ENCODE results near the gene NPTX1. TPM values are rescaled to one million over a fixed set of nuclear protein-coding genes. Genes with fewer than 3 reads are reported as not detected.
A peak's percentile ranks its signal among the peaks of the same experiment; 100 is the strongest.

The NPTX1 gene
- total RNA-seq, 1 donor, result under 0.01 TPM

DNA sequence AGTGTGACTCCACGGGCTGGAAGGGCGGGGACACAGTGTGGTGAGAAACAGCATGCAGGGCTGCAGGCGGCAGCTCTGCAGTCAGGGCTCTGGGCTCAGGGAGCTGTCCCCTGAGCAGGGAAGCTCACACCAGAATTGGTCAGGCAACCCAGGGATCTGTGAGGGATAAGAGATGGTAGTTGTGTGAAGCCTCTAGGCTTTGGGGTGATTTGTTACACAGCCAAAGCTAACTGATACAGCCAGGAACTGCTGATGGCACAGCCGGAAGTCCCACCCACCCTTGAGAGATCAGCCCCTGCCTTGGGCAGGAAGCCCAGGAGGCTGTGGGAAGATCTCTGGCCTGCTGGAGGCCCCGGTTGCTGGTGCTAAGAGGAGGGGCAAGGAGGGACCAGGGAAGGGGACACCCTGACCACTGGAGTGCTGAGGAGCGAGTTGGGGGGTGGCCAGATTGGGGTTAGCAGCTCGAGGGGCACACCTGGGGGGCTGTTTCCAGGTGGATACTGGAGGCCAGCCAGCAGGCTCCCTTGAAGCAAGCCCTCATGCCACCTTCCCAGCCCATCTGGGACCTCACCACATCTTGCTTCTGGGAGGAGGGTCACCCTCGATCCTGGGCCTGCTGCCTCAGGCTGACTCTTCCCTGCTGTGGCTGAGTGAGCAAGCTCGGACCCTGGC, 25.2 kb downstream of the NPTX1 start:
- H3K9me3 ChIP-seq (ENCODE audit: low read depth, low read length), result no peaks in the 10 kb centered on the region
- no peaks in the 10 kb centered on the region for H3K36me3 ChIP-seq (ENCODE audit: insufficient read depth, low read length)
- H3K79me2 ChIP-seq (ENCODE audit: insufficient read depth, low read length), result no peaks in the 10 kb centered on the region
- no peak overlapping the region for H2AFZ ChIP-seq (ENCODE audit: low read length)
- TF ChIP-seq, protein P1, sequence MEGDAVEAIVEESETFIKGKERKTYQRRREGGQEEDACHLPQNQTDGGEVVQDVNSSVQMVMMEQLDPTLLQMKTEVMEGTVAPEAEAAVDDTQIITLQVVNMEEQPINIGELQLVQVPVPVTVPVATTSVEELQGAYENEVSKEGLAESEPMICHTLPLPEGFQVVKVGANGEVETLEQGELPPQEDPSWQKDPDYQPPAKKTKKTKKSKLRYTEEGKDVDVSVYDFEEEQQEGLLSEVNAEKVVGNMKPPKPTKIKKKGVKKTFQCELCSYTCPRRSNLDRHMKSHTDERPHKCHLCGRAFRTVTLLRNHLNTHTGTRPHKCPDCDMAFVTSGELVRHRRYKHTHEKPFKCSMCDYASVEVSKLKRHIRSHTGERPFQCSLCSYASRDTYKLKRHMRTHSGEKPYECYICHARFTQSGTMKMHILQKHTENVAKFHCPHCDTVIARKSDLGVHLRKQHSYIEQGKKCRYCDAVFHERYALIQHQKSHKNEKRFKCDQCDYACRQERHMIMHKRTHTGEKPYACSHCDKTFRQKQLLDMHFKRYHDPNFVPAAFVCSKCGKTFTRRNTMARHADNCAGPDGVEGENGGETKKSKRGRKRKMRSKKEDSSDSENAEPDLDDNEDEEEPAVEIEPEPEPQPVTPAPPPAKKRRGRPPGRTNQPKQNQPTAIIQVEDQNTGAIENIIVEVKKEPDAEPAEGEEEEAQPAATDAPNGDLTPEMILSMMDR (IDR thresholded peaks at IDR 0.05; ENCODE audit: extremely low read depth, low read depth, low read length), result no peak
- no peak for DNase-seq (ENCODE audit: insufficient read length, low spot score, missing footprints)
- no peaks in the 10 kb centered on the region for H3K27me3 ChIP-seq (ENCODE audit: insufficient read depth, low read length)
- peaks cover 13% of the 10 kb centered on the region for H3K4me1 ChIP-seq (ENCODE audit: insufficient read depth, low read length)
- H3K27ac ChIP-seq (ENCODE audit: low read depth, low read length), result no peak overlapping the region
- no peaks in the 10 kb centered on the region for H4K20me1 ChIP-seq (ENCODE audit: insufficient read depth, low read length)
- no peak overlapping the region for H3K4me2 ChIP-seq (ENCODE audit: insufficient read depth, low read length)
- no peak overlapping the region for H3K4me3 ChIP-seq (ENCODE audit: insufficient read depth, low read length)

DNA sequence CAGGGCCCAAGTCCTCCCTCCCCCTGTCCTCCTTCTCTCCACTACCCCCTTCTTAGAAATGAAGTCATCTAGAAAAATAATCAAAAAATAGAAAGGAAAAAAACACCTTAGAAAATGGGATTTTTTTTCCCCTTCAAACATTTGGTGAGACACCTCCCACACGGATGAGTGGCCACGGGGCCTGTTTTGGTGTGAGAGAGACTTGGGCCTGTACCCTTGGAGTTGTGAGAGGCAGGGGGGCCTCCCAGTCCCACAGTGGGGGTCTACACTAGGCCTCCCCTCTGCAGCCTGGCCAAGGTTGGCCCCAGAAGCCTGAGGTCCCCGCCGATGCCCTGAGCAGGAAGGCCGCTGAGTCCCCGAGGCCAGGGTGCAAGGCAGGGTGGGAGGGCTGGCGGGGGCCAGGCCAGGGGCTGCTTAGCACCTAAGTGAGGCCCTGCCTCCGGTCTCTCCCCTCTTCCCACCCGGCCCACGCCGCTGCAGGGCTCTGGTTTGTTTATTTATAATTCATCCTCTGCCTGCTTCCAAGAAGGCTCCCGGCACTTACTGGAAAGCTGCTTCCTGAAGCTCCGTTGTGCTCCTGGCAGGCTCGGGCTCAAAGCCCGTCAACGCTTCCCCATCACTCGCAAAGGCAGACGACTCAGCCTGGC, 26.4 kb downstream of the NPTX1 start:
- Histone ChIP-seq H3K4me2 (ENCODE audit: insufficient read depth, low read length) (no peak overlapping the region), H3K4me1 (ENCODE audit: insufficient read depth, low read length) (peaks cover 7% of the 10 kb centered on the region), H3K79me2 (ENCODE audit: insufficient read depth, low read length) (no peaks in the 10 kb centered on the region), H3K9me3 (ENCODE audit: low read depth, low read length) (no peaks in the 10 kb centered on the region), H3K36me3 (ENCODE audit: insufficient read depth, low read length) (no peaks in the 10 kb centered on the region), H4K20me1 (ENCODE audit: insufficient read depth, low read length) (no peaks in the 10 kb centered on the region), H3K27me3 (ENCODE audit: insufficient read depth, low read length) (peaks cover 5% of the 10 kb centered on the region), H3K27ac (ENCODE audit: low read depth, low read length) (no peak overlapping the region), H2AFZ (ENCODE audit: low read length) (no peak overlapping the region), H3K4me3 (ENCODE audit: insufficient read depth, low read length) (no peak overlapping the region)
- TF ChIP-seq, protein P1 (IDR thresholded peaks at IDR 0.05; ENCODE audit: extremely low read depth, low read depth, low read length), result no peak
- peak; percentile 94 for DNase-seq (ENCODE audit: insufficient read length, low spot score, missing footprints)

DNA sequence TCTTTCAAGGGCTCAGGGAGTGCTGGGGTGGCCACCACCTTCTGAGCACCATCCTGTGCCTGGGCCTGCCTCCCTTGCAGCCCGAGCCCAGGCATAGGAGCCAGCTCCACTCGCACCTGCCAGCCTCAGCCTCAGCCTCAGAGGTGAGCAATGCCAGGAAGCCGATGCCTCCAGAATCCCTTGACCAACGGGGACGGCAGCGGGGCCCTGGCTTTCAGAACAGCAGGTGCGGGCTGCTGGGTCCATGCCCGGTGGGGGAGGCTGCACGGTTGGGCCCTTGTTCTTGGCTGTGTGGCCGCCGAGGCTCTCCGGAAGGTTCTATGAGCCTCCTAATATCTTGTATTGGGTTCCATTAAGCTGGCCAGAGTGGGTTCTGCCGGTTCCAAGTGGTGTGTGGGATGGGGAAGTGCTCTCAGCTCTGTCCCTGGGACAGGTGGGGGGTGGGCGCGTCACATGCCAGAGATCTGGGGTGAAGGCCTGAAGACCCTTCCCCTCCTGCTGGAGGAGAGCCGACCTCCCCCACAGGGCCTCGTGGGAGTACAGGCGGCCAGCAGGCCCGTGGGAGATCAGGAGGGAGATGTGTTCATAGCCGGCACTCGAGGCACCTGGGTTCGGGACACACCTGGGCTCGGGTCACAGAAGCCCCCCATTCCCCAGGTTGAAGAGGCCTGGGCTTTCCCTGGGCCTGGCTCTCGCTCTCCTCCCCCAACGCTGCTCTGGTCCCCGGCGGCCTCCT, 27.0 kb downstream of the NPTX1 start:
- peaks cover 7% of the 10 kb centered on the region for H3K4me1 ChIP-seq (ENCODE audit: insufficient read depth, low read length)
- H2AFZ ChIP-seq (ENCODE audit: low read length), result no peak overlapping the region
- H3K4me3 ChIP-seq (ENCODE audit: insufficient read depth, low read length), result no peak overlapping the region
- H4K20me1 ChIP-seq (ENCODE audit: insufficient read depth, low read length), result no peaks in the 10 kb centered on the region
- H3K79me2 ChIP-seq (ENCODE audit: insufficient read depth, low read length), result no peaks in the 10 kb centered on the region
- TF ChIP-seq, protein P1 (IDR thresholded peaks at IDR 0.05; ENCODE audit: extremely low read depth, low read depth, low read length), result no peak
- no peak overlapping the region for H3K27ac ChIP-seq (ENCODE audit: low read depth, low read length)
- H3K27me3 ChIP-seq (ENCODE audit: insufficient read depth, low read length), result peaks cover 5% of the 10 kb centered on the region
- no peaks in the 10 kb centered on the region for H3K9me3 ChIP-seq (ENCODE audit: low read depth, low read length)
- DNase-seq (ENCODE audit: insufficient read length, low spot score, missing footprints), result no peak
- H3K36me3 ChIP-seq (ENCODE audit: insufficient read depth, low read length), result no peaks in the 10 kb centered on the region
- no peak overlapping the region for H3K4me2 ChIP-seq (ENCODE audit: insufficient read depth, low read length)

DNA sequence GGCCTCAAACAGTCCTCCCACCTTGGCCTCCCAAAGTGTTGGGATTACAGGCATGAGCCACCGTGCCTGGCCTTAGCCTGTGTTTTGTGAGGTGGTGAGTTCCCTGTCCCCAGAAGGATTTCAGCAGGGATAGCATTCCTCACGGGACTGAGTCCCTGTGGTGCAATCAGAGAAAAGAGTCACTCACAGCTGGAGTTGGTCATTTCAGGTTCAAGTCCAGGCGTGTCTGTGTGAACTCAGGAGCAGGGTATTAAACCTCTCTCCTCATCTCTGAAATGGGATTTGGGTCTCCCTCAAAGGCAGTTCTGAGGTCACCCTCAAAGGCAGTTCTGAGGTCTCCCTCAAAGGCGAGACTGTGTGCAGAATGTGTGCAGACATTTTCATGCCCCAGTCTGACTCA, 28.6 kb downstream of the NPTX1 start:
- Histone ChIP-seq H4K20me1 (ENCODE audit: insufficient read depth, low read length) (no peaks in the 10 kb centered on the region), H3K4me2 (ENCODE audit: insufficient read depth, low read length) (no peak overlapping the region), H3K4me1 (ENCODE audit: insufficient read depth, low read length) (no peaks in the 10 kb centered on the region), H3K79me2 (ENCODE audit: insufficient read depth, low read length) (no peaks in the 10 kb centered on the region), H3K36me3 (ENCODE audit: insufficient read depth, low read length) (no peaks in the 10 kb centered on the region), H3K9me3 (ENCODE audit: low read depth, low read length) (no peaks in the 10 kb centered on the region), H2AFZ (ENCODE audit: low read length) (no peak overlapping the region), H3K27me3 (ENCODE audit: insufficient read depth, low read length) (peaks cover 8% of the 10 kb centered on the region), H3K27ac (ENCODE audit: low read depth, low read length) (no peak overlapping the region), H3K4me3 (ENCODE audit: insufficient read depth, low read length) (no peak overlapping the region)
- TF ChIP-seq, protein P1 (IDR thresholded peaks at IDR 0.05; ENCODE audit: extremely low read depth, low read depth, low read length), result no peak
- DNase-seq (ENCODE audit: insufficient read length, low spot score, missing footprints), result no peak

Data from osteoblast (primary cell).